CD4-positive, alpha-beta T cell treated with Interleukin-10 for 1 hour (primary cell): ENCODE results near the gene RPRD2.

Experiments
- DNase-seq: peaks from one replicate; pipeline ENCODE4 v3.0.0-alpha.2; 2020

RPRD2 gene

DNA sequence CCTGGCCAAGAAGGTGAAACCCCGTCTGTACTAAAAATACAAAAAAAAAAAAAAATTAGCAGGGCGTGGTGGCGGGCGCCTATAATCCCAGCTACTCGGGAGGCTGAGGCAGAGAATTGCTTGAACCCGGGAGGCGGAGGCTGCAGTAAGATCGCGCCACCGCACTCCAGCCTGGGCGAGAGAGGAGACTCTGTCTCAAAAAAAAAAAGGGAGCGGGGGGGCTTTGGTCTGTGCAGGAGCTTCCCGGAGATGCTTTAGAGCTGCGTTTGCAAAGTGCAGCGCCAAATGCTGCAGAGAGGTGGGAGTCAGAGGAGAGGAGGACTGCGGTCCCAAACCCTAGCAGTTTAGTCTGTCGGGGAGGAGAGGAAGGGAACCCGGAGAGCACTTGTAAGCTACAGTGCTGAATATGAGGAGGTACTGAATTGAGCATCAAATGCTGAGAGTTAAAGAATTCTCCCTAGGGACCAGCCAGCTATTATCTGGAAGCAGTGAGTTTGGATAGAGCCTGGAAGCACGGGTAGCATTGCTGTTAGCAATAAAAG, 152.2 kb downstream of the RPRD2 start:
- DNase-seq = peak; percentile 8

DNA sequence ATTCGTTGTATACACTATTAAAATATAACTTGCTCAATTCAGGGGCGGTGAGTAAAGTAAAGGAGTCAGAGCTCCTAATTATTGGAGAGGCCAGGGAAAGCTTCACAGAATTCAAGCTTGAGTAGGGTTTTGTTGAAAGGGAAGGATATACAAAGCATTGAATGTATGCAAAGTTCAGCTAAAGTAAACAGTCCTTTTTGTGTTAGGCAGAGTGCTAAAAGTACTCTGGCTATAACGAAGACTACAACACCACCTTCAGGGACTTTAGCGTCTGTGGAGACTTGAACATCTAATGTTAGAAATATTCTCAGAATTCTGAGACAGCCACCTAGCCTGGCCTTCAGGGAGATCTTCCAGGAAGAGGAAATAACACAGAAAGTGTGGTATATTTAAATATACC, 152.7 kb downstream of the RPRD2 start:
- DNase-seq = no peak

DNA sequence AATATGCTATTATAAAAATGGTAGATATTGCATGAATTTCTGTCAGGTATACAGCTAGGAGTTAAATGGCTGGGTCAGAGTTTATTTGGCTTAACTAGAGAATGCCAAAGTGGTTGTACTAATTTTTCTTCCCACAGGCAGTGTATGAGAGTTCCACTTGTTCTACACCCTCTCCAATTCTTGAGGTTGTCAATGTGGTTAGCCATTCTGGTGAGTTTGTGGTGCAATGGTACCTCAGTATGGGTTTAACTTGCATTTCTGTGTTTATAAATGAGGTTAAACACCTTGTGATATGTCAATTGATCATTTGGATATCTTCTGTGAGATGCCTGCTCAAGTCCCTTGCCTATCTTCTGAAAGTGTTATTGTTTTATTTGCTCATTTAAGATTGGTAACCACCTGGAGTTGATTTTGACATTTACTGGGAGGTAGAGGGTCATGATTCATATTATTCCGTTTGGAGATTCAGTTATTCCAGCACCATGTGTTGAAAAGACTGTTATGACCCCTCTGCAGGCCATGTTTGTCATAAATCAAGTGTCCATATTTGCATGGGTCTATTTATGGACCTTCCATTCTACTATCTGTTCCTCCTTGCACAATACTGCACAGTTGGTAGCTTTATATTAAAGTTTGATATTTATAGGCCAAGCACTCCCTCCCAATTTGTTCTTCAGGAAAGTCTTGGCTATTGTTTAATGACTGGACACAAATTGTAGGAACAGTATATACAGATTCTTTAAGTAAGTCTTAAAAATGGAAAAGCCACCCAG, 157.4 kb downstream of the RPRD2 start:
- DNase-seq = no peak

- no peak for DNase-seq
Observed at GRCh38 chr1:150525348-150525747, 161.4 kb downstream of the RPRD2 start.
